Parathyroid adenoma (tissue), 2 donors: ENCODE measurements around the gene PTH2R.
"Not testable (repeated sequence)": the region's sequence is repeated elsewhere in the genome, so short reads cannot be mapped to it uniquely, and the experiment has no call there.

Experiments used
- H2AFZ ChIP-seq: fragments of 300-600 bp; sonication (generic); one replicate; pipeline ENCODE4 v1.7.0; 2017; ENCODE audit warnings: antibody characterized with exemption, mild to moderate bottlenecking
- H3K27ac ChIP-seq: fragments of 300-600 bp; sonication (generic); one replicate; pipeline ENCODE4 v1.7.0; 2017
- H3K27me3 ChIP-seq: fragments of 300-600 bp; sonication (generic); one replicate; pipeline ENCODE4 v1.7.0; 2017; ENCODE audit warnings: low read length; ENCODE audit not compliant: control insufficient read depth, insufficient read depth
- H3K36me3 ChIP-seq: fragments of 300-600 bp; sonication (generic); one replicate; pipeline ENCODE4 v1.7.0; 2017; ENCODE audit warnings: low read length; ENCODE audit not compliant: control insufficient read depth, insufficient read depth
- H3K4me1 ChIP-seq: fragments of 300-600 bp; sonication (generic); one replicate; pipeline ENCODE4 v1.7.0; 2017; ENCODE audit warnings: control low read depth
- H3K4me2 ChIP-seq: fragments of 300-600 bp; sonication (generic); one replicate; pipeline ENCODE4 v1.7.0; 2017; ENCODE audit warnings: low read length
- H3K4me3 ChIP-seq: fragments of 300-600 bp; sonication (generic); one replicate; pipeline ENCODE4 v1.7.0; 2017; ENCODE audit warnings: low read depth, low read length
- H3K79me2 ChIP-seq: fragments of 300-600 bp; sonication (generic); one replicate; pipeline ENCODE4 v1.7.0; 2017; ENCODE audit warnings: control low read depth
- H3K9ac ChIP-seq: fragments of 300-600 bp; sonication (generic); one replicate; pipeline ENCODE4 v1.7.0; 2017; ENCODE audit warnings: mild to moderate bottlenecking
- H3K9me3 ChIP-seq: fragments of 300-600 bp; sonication (generic); one replicate; pipeline ENCODE4 v1.7.0; 2017; ENCODE audit warnings: low read length; ENCODE audit not compliant: control insufficient read depth
- CTCF ChIP-seq: fragments of 300-600 bp; sonication (generic); IDR thresholded peaks from one replicate; pipeline ENCODE4 v1.7.0; 2017; ENCODE audit warnings: antibody characterized with exemption, mild to moderate bottlenecking
- donor health status: primary hyperparathyroidism.

Gene PTH2R

GRCh38 chr2:208389940-208390339 is 16.7 kb upstream of the PTH2R start:
- no peak overlapping the region for H3K4me3 ChIP-seq
- H3K9ac ChIP-seq = no peak overlapping the region
- H3K4me2 ChIP-seq = no peak overlapping the region
- H3K36me3 ChIP-seq = no peaks in the 10 kb centered on the region
- no peak for TF ChIP-seq CTCF
- no peaks in the 10 kb centered on the region for H3K79me2 ChIP-seq
- H3K27me3 ChIP-seq = no peaks in the 10 kb centered on the region
- no peaks in the 10 kb centered on the region for H3K9me3 ChIP-seq
- no peaks in the 10 kb centered on the region for H3K4me1 ChIP-seq
- H3K27ac ChIP-seq = no peak overlapping the region
- no peak overlapping the region for H2AFZ ChIP-seq

GRCh38 chr2:208392300-208392699 is 14.3 kb upstream of the PTH2R start:
- H3K27me3 ChIP-seq = no peaks in the 10 kb centered on the region
- no peak overlapping the region for H3K9ac ChIP-seq
- H3K4me3 ChIP-seq = no peak overlapping the region
- no peaks in the 10 kb centered on the region for H3K36me3 ChIP-seq
- no peaks in the 10 kb centered on the region for H3K4me1 ChIP-seq
- no peak overlapping the region for H3K4me2 ChIP-seq
- H3K9me3 ChIP-seq = no peaks in the 10 kb centered on the region
- no peak overlapping the region for H2AFZ ChIP-seq
- no peak overlapping the region for H3K27ac ChIP-seq
- no peak for TF ChIP-seq CTCF
- H3K79me2 ChIP-seq = no peaks in the 10 kb centered on the region

- H3K79me2 ChIP-seq, H3K9ac ChIP-seq, H3K4me1 ChIP-seq, H3K27ac ChIP-seq, H3K36me3 ChIP-seq, H2AFZ ChIP-seq, H3K9me3 ChIP-seq, H3K4me2 ChIP-seq, H3K27me3 ChIP-seq, H3K4me3 ChIP-seq: not testable (repeated sequence)
These were observed 9.8 kb upstream of the PTH2R start for GRCh38 chr2:208396796-208397195.

GRCh38 chr2:208399201-208399600 is 7.4 kb upstream of the PTH2R start:
- H3K4me3 ChIP-seq = no peak overlapping the region

GRCh38 chr2:208407667-208408066 is 1.1 kb downstream of the PTH2R start:
- no peak overlapping the region for H2AFZ ChIP-seq
- no peak for TF ChIP-seq CTCF
- no peaks in the 10 kb centered on the region for H3K9me3 ChIP-seq
- H3K4me1 ChIP-seq = no peaks in the 10 kb centered on the region
- H3K4me3 ChIP-seq = no peak overlapping the region
- H3K79me2 ChIP-seq = no peaks in the 10 kb centered on the region
- no peak overlapping the region for H3K9ac ChIP-seq
- H3K27me3 ChIP-seq = no peaks in the 10 kb centered on the region
- no peaks in the 10 kb centered on the region for H3K36me3 ChIP-seq
- H3K4me2 ChIP-seq = no peak overlapping the region
- H3K27ac ChIP-seq = no peak overlapping the region

More at GRCh38 chr2:208399201-208399600, 7.4 kb upstream of the PTH2R start:
- H3K9me3 ChIP-seq = no peaks in the 10 kb centered on the region
- no peak overlapping the region for H3K27ac ChIP-seq
- H3K9ac ChIP-seq = no peak overlapping the region
- TF ChIP-seq CTCF = no peak
- H3K79me2 ChIP-seq = no peaks in the 10 kb centered on the region
- H3K4me1 ChIP-seq = no peaks in the 10 kb centered on the region
- H3K4me2 ChIP-seq = no peak overlapping the region
- H2AFZ ChIP-seq = no peak overlapping the region
- H3K36me3 ChIP-seq = no peaks in the 10 kb centered on the region
- H3K27me3 ChIP-seq = no peaks in the 10 kb centered on the region
